HTR-8/SVneo (cell line): ENCODE results near the gene LRRTM2.

Experiments
- DNase-seq: peaks from one replicate; pipeline ENCODE4 v3.0.0; 2011; ENCODE audit warnings: low spot score, mixed read lengths; ENCODE audit not compliant: insufficient read length
- FAIRE-seq: peaks from 2 replicates; lab custom pipeline; 2011; peaks lifted over from hg19 to GRCh38; lab: Jason Lieb, UNC

The LRRTM2 gene

DNA sequence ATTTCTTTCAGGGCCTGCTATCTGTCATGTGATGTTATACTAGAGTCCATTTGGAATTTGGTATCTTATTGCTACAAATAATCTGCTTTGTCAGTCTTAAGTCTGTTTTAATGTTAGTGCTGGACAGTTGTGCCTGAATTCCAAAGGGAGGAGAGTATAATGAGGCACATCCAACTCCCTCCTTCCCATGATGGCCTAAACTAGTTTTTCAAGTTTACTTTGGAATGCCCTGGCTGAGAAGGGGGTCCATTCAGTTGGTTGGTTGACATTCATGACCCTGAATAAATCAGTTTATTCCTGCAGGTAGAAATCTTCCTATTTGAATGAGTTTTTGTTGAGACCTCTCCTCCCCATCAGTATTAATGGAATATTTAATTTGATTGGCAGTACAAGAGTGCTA, 9.4 kb upstream of the LRRTM2 start:
- no peak for DNase-seq
- no peak for FAIRE-seq

DNA sequence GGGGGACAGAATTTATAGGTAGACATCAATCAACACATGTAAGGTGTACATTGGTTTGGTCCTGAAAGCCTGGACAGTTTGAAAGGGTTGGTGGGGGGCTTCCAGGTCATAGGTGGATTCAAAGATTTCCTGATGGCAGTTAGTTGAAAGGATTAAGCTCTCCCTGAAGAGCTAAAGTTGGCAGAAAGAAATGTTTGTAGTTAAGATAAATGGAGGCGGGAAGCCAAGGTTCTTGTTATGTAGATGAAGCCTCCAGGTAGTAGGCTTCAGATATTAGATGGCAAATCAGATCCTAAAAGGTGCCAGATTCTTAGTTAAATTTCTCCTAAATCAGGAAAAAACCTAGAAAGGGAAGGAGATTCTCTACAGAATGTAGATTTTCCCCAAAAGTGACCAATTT, 9.0 kb upstream of the LRRTM2 start:
- no peak for DNase-seq
- FAIRE-seq = no peak

DNA sequence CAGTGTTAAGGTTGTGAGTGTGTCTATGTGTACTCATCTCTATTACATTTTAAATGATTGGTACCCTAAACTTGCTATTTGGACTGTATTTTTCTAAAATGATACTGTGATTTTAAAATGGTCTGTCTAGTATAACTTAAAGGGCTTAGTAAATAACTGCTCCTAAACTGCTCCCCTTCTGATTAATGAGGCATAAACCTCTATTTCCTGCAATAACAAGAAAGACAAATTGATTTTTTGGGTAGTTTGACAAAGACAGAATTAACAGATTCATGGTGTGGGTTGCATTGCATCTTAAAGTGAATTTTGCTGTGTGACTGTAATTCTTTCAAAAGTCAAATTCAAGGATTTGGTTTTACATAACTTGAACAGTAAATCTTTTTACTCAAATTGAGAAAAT, 8.1 kb upstream of the LRRTM2 start:
- FAIRE-seq = no peak
- no peak for DNase-seq

DNA sequence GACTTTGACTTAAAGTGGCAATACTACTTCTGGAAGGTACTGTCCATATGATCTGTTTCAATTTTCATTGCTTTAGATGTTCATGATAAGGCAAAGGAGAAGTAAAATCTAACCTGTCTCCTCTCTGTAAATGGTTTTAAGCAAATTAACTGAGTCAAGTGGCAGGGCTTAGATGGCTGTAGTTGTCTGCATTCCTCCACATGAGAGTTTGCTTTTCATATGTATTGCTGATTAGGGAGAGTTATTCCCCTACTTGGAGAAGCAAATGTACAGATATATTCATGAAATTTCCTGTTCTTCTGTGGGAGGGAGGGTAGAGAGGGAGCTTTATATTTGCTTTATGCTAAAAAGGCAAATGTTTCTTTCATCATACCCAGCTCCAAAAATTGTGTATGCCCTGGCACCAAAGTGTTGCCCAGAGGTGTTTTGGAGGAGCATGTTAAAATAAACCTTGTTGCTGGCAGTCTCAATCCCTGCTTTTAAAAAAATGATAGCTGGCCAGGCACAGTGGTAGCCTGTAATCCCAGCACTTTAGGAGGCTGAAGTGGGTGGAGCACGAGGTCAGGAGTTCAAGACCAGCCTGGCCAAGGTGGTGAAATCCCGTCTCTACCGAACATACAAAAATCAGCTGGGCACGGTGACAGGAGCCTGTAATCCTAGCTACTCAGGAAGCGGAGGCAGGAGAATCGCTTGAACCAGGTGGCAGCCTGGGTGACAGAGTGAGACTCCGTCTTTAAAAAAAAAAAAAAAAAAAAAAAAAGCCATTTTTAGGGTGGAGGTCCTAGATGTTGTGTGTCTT, 3.5 kb upstream of the LRRTM2 start:
- DNase-seq = no peak
- no peak for FAIRE-seq

DNA sequence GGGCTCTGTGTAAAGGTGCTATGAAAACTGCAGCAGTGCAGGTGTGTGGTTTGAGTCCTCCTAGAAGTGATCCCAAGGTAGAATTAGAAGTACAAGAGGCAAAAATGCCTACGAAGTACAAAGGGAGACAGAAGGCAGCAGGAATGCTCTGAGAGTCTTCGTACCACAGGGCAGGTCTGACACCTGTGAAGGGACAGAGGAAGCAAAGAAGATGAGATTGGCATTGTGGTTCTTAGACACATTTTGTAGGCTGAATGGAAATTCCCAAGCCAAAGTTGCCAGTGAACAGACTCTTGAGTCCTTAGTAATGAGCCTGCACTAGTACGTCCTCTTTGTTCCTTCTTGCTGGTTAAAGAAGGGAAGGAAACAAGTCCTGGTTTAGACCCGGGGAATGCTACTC, 1.7 kb upstream of the LRRTM2 start:
- no peak for DNase-seq
- no peak for FAIRE-seq

DNA sequence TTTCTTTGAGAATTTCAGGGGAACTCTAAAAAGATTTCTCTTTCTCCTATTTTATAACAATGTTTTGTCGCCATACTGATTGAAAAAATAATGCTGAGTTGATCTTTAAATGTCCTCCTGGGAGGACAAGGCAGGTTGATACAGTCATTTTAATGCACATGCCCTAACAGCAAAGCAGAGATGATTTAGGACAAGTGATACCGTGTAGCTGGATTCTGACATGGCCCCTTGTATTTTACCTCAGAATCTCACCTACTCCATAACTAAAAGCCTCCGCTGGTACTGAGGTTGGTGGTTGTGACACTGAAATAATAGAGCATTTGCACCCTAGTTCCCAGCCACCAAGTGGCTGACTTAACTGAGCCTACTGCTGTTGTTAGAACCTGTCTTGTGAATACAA, 811 bp upstream of the LRRTM2 start:
- FAIRE-seq (no peak), DNase-seq (no peak)

DNA sequence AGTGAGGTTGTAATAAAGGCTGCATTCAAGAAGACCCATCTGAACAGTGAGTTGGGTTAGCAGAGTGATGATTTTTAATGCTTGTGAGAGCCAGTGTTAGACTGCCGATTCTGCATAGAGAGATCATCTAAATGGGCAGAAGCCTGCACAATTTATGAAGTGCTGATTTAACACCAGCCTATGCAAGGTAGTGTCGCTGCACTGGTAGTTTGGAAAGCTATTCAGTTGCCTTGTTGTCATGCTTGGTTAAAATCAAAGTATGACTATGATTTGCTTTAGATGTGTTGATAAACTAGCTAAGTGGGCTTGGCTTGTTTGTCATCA, 379 bp upstream of the LRRTM2 start:
- FAIRE-seq (no peak), DNase-seq (no peak)

DNA sequence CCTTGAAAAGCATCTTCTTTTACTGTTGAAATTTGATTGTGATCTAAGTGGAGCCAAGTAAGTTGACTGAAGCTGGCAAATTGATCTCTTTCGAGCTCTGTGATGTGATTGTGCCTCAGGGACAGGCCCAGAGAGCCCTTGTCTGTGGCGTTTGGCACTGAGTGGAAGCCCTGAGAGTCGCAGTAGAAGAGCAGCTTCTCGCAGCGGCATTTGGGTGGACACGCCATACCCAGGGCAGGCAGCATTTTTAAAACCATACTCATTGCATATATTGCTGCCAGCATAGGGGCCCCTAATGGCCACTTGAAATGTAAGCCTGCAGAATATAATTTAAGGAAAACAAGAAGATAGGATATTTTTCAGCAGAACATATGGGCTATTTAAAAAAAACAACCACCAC, 894 bp downstream of the LRRTM2 start:
- no peak for FAIRE-seq
- DNase-seq = no peak

DNA sequence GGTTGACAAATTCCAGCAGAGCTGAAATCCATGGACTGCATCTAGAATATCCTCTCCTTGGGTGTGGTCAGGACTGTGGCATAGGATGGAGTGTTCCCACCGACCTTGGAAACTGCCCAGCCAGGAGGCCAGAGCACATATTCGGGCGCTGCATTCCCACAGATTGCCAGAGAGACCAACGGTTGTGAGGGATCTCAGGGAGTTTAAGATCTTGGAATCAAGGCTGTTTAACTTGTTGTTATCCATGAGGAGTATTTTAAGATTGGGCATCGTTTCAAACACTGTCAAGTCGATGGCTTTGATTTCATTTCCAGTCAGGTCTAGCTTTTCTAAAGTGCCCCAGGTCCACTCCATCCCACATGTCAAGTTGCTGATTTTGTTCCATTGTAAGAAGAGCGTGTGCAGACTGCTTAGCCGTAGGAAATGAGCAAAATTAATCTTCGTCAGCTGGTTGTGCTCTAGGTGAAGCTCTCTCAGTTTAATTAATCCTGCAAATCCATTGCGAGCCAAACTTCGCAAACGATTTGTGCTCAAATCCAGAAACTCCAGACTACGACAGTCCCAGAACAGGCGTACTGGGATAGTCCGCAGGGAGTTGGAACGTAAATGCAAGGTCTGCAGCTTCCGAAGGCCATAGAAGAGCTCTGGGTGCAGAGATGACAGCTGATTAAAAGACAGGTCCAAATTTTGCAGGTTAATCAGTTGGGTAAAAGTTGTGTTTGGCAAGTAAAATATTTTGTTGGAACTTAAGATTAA, 1.5 kb downstream of the LRRTM2 start:
- DNase-seq = no peak
- FAIRE-seq = no peak

DNA sequence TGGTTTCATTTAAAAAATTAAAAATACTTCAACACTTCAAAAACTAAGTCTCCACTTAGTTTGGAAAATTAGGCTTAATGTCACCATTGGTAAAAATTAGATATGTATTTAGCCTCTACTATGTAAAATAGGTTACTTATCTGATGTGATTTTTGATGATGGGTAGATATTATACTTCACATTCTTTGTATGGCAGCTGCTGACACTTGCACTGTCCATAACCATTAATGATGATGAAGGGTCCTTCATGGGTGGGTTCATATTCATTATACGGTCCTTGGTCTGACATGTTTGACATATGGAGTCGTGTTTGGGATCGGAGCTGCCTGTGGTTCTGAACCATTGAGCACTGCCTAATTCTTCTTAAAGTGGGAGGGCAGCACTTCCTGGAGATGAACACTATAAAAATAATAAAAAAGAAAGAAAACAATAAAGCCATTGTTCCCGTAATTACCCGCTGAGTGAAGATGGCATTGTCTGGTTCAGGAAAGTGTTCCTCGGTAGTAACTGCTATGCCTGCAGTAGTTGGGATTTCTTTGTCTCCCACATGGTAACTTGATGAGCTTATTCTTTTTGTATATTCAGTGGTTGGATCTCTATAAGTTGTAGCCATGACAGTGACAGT, 2.2 kb downstream of the LRRTM2 start:
- FAIRE-seq (no peak), DNase-seq (no peak)

DNA sequence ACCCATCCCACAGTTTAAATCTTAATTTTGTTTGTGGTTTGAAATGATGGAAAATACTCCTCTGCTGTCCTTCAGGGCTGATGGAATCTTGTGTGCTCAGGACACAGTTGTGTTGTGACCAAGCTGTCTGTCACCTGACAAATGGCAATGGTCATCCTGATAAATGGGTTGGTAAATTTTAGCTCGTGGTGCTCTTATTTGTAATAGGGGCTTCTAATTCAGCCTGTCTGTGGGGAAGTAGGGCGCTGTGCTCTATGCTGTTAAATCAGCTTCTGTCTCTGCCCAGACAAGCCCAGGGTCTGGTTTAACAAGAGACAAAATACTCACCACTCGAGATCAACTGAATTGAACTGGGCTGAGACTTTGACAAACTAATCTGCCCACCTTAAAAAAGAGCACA, 4.5 kb downstream of the LRRTM2 start:
- FAIRE-seq (no peak), DNase-seq (no peak)

DNA sequence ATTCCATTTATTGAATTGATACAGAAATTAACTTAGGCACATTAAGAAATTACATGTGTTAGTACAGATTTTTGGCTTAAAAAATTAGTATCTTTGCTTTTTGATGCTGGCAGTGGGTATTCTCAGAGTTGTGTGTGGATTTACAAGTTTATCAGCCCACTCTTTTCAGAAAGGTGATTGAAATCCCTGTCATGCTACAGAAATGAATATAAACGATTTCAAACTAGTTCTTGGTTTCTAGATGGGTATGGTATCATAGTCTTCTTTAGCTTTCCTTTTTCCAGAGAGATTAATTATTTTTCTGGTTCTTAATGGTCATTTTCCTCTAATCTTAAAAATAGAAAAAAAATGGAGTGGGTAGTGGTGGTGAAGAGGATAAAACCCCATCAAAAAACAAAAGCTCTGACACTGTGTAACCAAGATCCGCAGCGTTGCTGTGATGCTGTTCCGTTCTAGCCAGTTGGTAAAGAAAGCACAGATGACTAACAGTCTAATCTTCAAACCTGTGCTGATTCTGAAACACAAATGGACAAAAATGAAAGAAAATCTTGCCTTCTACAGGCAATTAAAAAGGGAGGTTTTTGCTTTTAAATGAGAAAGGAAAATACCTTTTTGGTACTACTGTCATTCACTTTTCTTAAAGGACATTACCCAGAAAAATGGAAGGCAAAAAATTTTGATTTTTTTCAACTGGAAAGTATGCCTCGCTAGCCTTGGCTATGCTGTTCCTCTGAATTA, 5.2 kb downstream of the LRRTM2 start:
- FAIRE-seq (no peak), DNase-seq (no peak)

DNA sequence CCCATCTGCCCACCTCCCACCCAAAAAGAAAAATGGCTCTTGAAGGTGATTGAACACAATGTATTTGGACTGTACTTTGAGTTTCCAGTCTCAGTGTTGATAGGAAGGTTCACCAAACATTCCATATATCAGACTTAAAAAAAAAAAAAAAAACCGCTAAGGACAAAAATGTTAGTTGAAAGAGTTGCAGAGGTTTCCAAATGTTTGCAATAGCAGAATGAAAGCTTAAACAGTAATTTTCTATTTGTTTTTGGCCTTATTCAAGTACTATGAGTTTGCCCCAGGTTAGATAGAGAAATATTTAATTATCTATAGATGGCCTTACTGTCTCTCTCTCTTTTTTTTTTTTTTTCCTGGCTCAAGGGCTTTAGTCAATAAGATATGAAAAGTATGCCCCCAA, 6.1 kb downstream of the LRRTM2 start:
- DNase-seq (no peak), FAIRE-seq (no peak)

DNA sequence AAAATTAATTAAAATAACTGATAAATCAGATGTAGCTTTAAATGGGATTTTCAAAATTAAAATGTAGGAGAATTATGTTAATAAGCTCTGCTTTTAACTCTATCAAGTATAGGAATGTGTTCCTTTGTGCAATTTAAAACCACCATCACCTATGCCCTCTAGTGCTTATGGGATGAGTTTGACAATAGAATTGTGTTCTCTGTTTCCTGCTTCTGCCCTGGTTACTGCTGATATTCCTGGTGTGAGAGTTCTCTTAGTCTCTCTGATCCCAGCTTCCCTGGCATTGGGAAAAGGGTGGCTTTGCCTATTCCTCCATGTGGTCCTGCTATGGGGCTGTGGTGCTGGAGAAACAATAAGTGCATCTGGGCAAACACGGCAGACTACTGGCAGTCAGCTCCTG, 8.1 kb downstream of the LRRTM2 start:
- DNase-seq (no peak), FAIRE-seq (no peak)

DNA sequence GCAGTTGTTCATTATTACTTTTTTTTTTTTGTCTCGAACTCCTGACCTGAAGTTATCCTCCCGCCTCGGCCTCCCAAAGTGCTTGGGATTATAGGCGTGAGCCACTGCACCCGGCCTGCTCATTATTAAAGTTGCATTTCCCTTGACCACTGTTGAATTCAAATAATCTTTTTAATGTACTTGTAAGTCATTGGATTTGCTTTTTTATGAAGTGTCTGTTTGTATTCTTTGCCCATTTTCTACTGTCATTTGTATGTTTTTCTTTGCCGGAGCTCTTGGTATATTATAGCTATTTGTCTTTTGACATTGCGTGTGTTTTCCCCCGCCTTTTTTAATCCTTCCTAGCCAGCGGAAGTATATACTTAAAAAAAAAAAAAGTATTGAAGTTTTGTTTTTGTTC, 22.0 kb downstream of the LRRTM2 start:
- no peak for FAIRE-seq

DNA sequence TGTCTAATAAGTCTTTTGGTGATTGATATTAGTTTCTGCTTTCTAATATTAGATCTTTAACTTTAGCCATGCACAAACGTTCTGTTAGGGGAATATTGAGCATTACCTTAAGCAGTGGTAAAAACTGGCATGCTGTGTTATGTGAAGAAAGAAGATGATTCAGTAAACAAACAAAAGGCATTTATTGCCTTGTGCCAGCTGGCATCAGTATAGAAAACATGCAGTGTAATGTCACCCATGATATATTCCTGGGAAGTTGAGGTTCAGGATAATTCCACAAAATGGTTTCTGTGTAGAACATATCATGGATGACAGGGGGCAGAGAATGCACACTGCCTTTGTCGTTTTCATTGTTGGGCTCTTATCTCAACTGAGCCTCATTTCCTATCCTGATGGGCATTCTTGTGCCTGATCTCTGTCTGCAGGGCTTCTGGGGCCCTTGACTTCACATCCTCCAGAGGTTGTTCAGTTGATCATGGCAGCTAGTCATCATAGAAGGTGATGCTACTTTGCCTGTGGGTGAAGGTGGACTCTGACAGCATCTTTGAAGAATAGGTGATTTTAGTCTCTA, 24.2 kb downstream of the LRRTM2 start:
- DNase-seq = no peak
- peak; percentile 58 for FAIRE-seq

More for the DNA sequence above, 22.0 kb downstream of the LRRTM2 start:
- no peak for DNase-seq

DNA sequence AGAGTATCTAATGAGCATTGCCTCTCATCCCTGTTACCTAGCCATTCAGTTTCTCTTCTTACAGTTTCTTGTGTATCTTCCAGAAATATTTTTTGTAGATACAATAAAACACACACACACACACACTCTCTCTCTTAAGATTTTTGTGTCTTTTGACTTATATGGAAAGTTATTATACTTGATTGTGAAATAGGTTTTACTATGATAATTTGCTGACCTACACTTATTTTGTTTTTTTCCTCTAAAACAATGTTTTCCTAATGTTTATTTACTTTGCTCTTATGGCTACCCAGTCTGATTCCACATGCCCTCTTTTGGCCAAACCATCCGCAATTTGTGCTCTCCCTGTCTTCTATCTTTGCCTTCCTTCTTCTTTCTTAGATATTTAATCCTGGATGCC, 25.3 kb downstream of the LRRTM2 start:
- FAIRE-seq = no peak
- DNase-seq = no peak

DNA sequence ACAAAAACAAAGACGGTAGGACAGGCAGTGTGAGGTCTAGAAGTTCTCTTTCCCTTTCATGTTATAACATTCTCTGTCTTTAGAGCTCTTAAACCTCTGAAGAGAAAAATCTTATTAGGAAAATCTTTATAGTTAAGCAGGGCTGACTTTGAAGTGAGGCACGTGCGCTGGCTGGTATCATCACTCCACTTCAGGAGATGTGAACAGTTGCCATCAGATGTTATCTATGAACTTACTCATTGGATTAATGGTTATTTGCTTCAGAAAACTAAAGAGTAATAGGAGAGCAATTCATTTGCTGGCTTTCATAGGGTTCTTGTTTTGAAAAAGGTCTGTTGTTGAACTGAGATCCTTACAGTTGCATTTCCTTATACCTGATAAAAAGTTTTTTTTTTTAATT, 25.7 kb downstream of the LRRTM2 start:
- no peak for FAIRE-seq
- DNase-seq = no peak

DNA sequence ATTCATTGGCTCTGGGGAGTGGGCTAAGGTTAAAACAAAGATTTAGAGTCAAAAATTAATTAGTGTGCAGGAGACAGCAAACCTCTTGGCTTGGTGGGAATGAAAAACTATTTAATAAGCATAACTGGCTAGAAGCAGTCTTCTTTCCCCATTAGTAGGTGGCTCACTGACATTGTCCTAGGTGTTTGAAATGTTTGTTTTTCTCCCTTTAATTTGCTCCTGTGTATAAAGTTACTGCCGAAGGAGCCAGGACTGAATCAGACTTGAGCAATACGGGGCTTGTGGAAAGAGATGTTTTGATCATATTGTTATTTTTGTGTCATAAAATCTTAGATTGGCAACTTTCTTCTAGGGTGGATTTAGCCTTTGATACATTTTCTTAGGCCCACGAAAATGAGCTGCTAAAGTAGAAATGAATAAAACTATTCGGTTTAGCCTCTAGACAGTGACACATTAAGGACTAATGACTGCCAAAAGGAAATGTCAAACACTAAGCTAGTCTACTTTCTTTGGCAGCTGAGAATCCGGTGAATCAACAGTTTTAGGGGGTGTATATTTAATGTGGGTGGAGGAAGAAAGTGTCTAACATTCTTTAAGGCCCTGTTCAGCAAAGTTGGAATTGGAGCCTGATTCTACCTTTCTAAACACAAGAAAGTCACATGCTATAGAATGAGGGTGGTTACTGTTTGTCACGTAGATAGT, 30.2 kb downstream of the LRRTM2 start:
- peak; percentile 23 for FAIRE-seq
- DNase-seq = peak; percentile 41

DNA sequence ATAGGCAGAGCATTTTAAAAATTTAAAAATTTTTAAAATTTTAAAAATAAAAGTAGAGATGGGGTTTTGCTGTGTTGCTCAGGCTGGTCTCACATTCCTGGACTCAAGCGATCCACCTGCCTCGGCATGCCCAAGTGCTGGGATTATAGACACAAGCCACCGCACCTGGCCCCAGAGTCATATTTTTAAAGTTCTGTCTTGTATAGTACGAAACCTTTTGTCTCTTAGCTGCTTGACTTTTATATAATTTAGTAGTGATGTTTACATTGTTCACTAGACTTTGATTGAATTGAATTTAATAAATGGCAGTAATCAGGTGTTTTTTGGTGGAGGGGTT, 31.0 kb downstream of the LRRTM2 start:
- DNase-seq (no peak), FAIRE-seq (no peak)
